HEK293 (cell line): ENCODE measurements around the gene CHCHD6.

Experiments used
- CTCF ChIA-PET: fragments of 350-600 bp; formaldehyde crosslinking; extraction: SDS; loops from one replicate; lab custom pipeline; 2021; ENCODE audit warnings: antibody characterized with exemption; lab: Yijun Ruan, JAX
- POLR2A ChIA-PET: fragments of 300-600 bp; formaldehyde crosslinking; extraction: SDS; loops from one replicate; lab custom pipeline; 2020; ENCODE audit warnings: antibody characterized with exemption, inconsistent platforms; lab: Yijun Ruan, JAX
- H3K27ac ChIP-seq: fragments of 200-500 bp; sonication (Bioruptor generic); 2 replicates; pipeline ENCODE4 v1.5.1; 2014; ENCODE audit warnings: low read depth, low read length, control low read depth, inconsistent platforms; ENCODE audit errors: extremely low read depth
- H3K36me3 ChIP-seq, 2 experiments: fragments of 200-500 bp in 1 of 2; sonication (Bioruptor generic) in 1 of 2; 1 replicate in 1 of 2; 2 replicates in 1 of 2; pipeline ENCODE4 v1.5.1; 2014 to 2017; ENCODE audit warnings: inconsistent platforms in 2 of 2, low read length in 2 of 2; ENCODE audit not compliant: control insufficient read depth in 2 of 2, insufficient read depth in 1 of 2
- H3K4me1 ChIP-seq: fragments of 200-500 bp; sonication (Bioruptor generic); 2 replicates; pipeline ENCODE4 v1.5.1; 2014; ENCODE audit warnings: mild to moderate bottlenecking, low read length, inconsistent platforms; ENCODE audit not compliant: control insufficient read depth, insufficient read depth
- H3K4me3 ChIP-seq: 2 replicates; pipeline ENCODE4 v1.5.1; 2011; ENCODE audit warnings: low read depth, mild to moderate bottlenecking, control low read depth, low read length, moderate library complexity
- H3K9me3 ChIP-seq: fragments of 200-500 bp; sonication (Bioruptor generic); 2 replicates; pipeline ENCODE4 v1.5.1; 2014; ENCODE audit warnings: low read depth, low read length, inconsistent platforms; ENCODE audit not compliant: control insufficient read depth, insufficient read depth
- BCL11A ChIP-seq: fragments of 450-650 bp; formaldehyde crosslinking; IDR thresholded peaks from 2 replicates; pipeline ENCODE4 v1.5.1; 2016; ENCODE audit warnings: low read depth, missing biosample characterization, missing genetic modification characterization
- GLIS2 ChIP-seq: fragments of 450-650 bp; formaldehyde crosslinking; IDR thresholded peaks from 2 replicates; pipeline ENCODE4 v1.5.1; 2016; ENCODE audit warnings: missing biosample characterization, missing genetic modification characterization
- MYNN ChIP-seq: fragments of 450-650 bp; formaldehyde crosslinking; IDR thresholded peaks from 2 replicates; pipeline ENCODE4 v1.5.1; 2016; ENCODE audit warnings: missing biosample characterization, missing genetic modification characterization, borderline replicate concordance
- PRDM1 ChIP-seq: fragments of 450-650 bp; formaldehyde crosslinking; IDR thresholded peaks from 2 replicates; pipeline ENCODE4; 2016; ENCODE audit warnings: missing biosample characterization, missing genetic modification characterization
- ZFP37 ChIP-seq: fragments of 450-650 bp; formaldehyde crosslinking; IDR thresholded peaks from 2 replicates; pipeline ENCODE4 v1.5.1; 2016; ENCODE audit warnings: missing biosample characterization, missing genetic modification characterization
- ZFP41 ChIP-seq: fragments of 450-650 bp; formaldehyde crosslinking; IDR thresholded peaks from 2 replicates; pipeline ENCODE4 v1.5.1; 2016; ENCODE audit warnings: missing biosample characterization, missing genetic modification characterization, borderline replicate concordance
- ZNF157 ChIP-seq: fragments of 450-650 bp; formaldehyde crosslinking; IDR thresholded peaks from 2 replicates; pipeline ENCODE4 v1.5.1; 2016; ENCODE audit warnings: missing biosample characterization, missing genetic modification characterization
- ZNF2 ChIP-seq: fragments of 450-650 bp; formaldehyde crosslinking; IDR thresholded peaks from 2 replicates; pipeline ENCODE4 v1.5.1; 2016; ENCODE audit warnings: missing biosample characterization, missing genetic modification characterization
- ZNF214 ChIP-seq: fragments of 450-650 bp; formaldehyde crosslinking; IDR thresholded peaks from 2 replicates; pipeline ENCODE4 v1.5.1; 2017; ENCODE audit warnings: missing biosample characterization, mild to moderate bottlenecking, missing genetic modification characterization, borderline replicate concordance
- ZNF274 ChIP-seq, 2 experiments: fragments of 200-500 bp in 1 of 2; fragments of 450-650 bp in 1 of 2; sonication (Bioruptor generic) in 1 of 2; formaldehyde crosslinking in 1 of 2; IDR thresholded peaks; 2 replicates each; pipeline versions ENCODE4 v1.5.1 to v1.6.1; 2014 to 2016; ENCODE audit warnings: borderline replicate concordance in 1 of 2, inconsistent platforms in 1 of 2, low read length in 1 of 2, missing biosample characterization in 1 of 2, missing genetic modification characterization in 1 of 2
- ZNF280C ChIP-seq: fragments of 450-650 bp; formaldehyde crosslinking; IDR thresholded peaks from 2 replicates; pipeline ENCODE4 v1.5.1; 2016; ENCODE audit warnings: missing biosample characterization, missing genetic modification characterization
- ZNF302 ChIP-seq: fragments of 450-650 bp; formaldehyde crosslinking; IDR thresholded peaks from 2 replicates; pipeline ENCODE4 v1.5.1; 2016; ENCODE audit warnings: missing biosample characterization, missing genetic modification characterization, low read depth
- ZNF366 ChIP-seq: fragments of 450-650 bp; formaldehyde crosslinking; conservative IDR thresholded peaks from 2 replicates; pipeline ENCODE4 v1.5.1; 2016; ENCODE audit warnings: missing biosample characterization, missing genetic modification characterization
- ZNF426 ChIP-seq: fragments of 450-650 bp; formaldehyde crosslinking; IDR thresholded peaks from 2 replicates; pipeline ENCODE4 v1.5.1; 2017; ENCODE audit warnings: missing biosample characterization, missing genetic modification characterization, mild to moderate bottlenecking, inconsistent platforms, moderate library complexity
- ZNF473 ChIP-seq: fragments of 450-650 bp; formaldehyde crosslinking; IDR thresholded peaks from 2 replicates; pipeline ENCODE4 v1.5.1; 2017; ENCODE audit warnings: missing biosample characterization, missing genetic modification characterization
- ZNF488 ChIP-seq: fragments of 450-650 bp; formaldehyde crosslinking; IDR thresholded peaks from 2 replicates; pipeline ENCODE4 v1.5.1; 2016; ENCODE audit warnings: missing biosample characterization, missing genetic modification characterization
- ZNF518A ChIP-seq: fragments of 450-650 bp; formaldehyde crosslinking; conservative IDR thresholded peaks from 2 replicates; pipeline ENCODE4 v1.5.1; 2016; ENCODE audit warnings: low read depth, missing biosample characterization, missing genetic modification characterization
- ZNF660 ChIP-seq: fragments of 450-650 bp; IDR thresholded peaks from 2 replicates; pipeline ENCODE4 v1.5.1; 2018; ENCODE audit warnings: missing biosample characterization, mild to moderate bottlenecking, missing genetic modification characterization
- ZNF777 ChIP-seq: fragments of 450-650 bp; formaldehyde crosslinking; IDR thresholded peaks from 2 replicates; pipeline ENCODE4 v1.5.1; 2017; ENCODE audit warnings: missing biosample characterization, missing genetic modification characterization, borderline replicate concordance

The CHCHD6 gene

GRCh38 chr3:126994661-126995245, 290.7 kb downstream of the CHCHD6 start (continued):
- TF ChIP-seq ZNF518A (tag by site-specific recombination) (no peak), ZNF777 (no peak), ZFP41 (tag by site-specific recombination) (no peak), ZNF426 (tag by site-specific recombination) (no peak), MYNN (tag by site-specific recombination) (no peak), ZNF488 (tag by site-specific recombination) (no peak), PRDM1 (tag by site-specific recombination) (no peak), ZNF280C (tag by site-specific recombination) (no peak), ZNF660 (tag by site-specific recombination) (no peak), ZNF302 (no peak), ZFP37 (tag by site-specific recombination) (no peak), ZNF274 (IDR thresholded peaks at IDR 0.05; ENCODE audit: low read length) (no peak), ZNF274 (tag by site-specific recombination; IDR thresholded peaks at IDR 0.05; ENCODE audit: borderline replicate concordance) (no peak), GLIS2 (tag by site-specific recombination) (no peak)

GRCh38 chr3:126995254-126995780, 291.3 kb downstream of the CHCHD6 start:
- Histone ChIP-seq H3K9me3 (no peaks in the 10 kb centered on the region), H3K36me3 (peaks cover 0 to 58% of the 10 kb centered on the region in 2 experiments; a peak in 1 of 3 replicates), H3K4me1 (no peaks in the 10 kb centered on the region; the same call in 1 of the 2 replicates), H3K27ac (no peak overlapping the region), H3K4me3 (no peak overlapping the region)
- POLR2A ChIA-PET: no interaction called here
- CTCF ChIA-PET: interaction anchor here (0.6 to 0.7 kb wide), 2 partner anchors 13 to 243 kb away, joined by 3 read pairs; no protein-coding TSS in a partner anchor
- TF ChIP-seq ZNF280C (tag by site-specific recombination): no peak
- no peak for TF ChIP-seq ZNF214 (tag by site-specific recombination)
- TF ChIP-seq ZNF157 (tag by site-specific recombination): no peak
- no peak for TF ChIP-seq ZNF366 (tag by site-specific recombination)
- TF ChIP-seq BCL11A (tag by site-specific recombination): no peak
- TF ChIP-seq ZNF473 (tag by site-specific recombination): no peak
- no peak for TF ChIP-seq ZNF2 (tag by site-specific recombination)
